NT2/D1 (cell line): ENCODE data around the gene ANKRD13B.

ENCODE experiments used
- DNase-seq: peaks from one replicate; pipeline ENCODE4 v3.0.0-alpha.2; 2011; ENCODE audit warnings: low read depth, low spot score
- H3K27me3 ChIP-seq: 2 replicates; pipeline ENCODE4 v1.6.0; 2011; ENCODE audit warnings: mild to moderate bottlenecking; ENCODE audit not compliant: insufficient read length, insufficient read depth
- H3K36me3 ChIP-seq: 2 replicates; pipeline ENCODE4 v1.6.1; 2011; ENCODE audit warnings: mild to moderate bottlenecking, low read length, mixed read lengths; ENCODE audit not compliant: insufficient read depth, insufficient read length
- H3K4me1 ChIP-seq: 2 replicates; pipeline ENCODE4 v1.5.1; 2011; ENCODE audit not compliant: insufficient read depth, insufficient read length
- H3K4me3 ChIP-seq: 2 replicates; pipeline ENCODE4 v1.5.1; 2011; ENCODE audit warnings: low read depth; ENCODE audit not compliant: insufficient read length
- H3K9ac ChIP-seq: 2 replicates; pipeline ENCODE4 v1.6.0; 2011; ENCODE audit warnings: low read depth; ENCODE audit not compliant: insufficient read length
- H3K9me3 ChIP-seq: 2 replicates; pipeline ENCODE4 v1.5.1; 2011; ENCODE audit warnings: mild to moderate bottlenecking, low read length; ENCODE audit not compliant: insufficient read depth
- SUZ12 ChIP-seq: IDR thresholded peaks from 2 replicates; pipeline ENCODE4 v1.6.1; 2011; ENCODE audit not compliant: insufficient read length, insufficient read depth; ENCODE audit errors: extremely low read depth
- YY1 ChIP-seq: IDR thresholded peaks from 2 replicates; pipeline ENCODE4 v1.6.1; 2011; ENCODE audit not compliant: insufficient read length, insufficient read depth
- ZNF274 ChIP-seq: IDR thresholded peaks from 2 replicates; pipeline ENCODE4 v1.6.1; 2011; ENCODE audit warnings: mild to moderate bottlenecking, low read depth, low read length

Gene ANKRD13B

DNA sequence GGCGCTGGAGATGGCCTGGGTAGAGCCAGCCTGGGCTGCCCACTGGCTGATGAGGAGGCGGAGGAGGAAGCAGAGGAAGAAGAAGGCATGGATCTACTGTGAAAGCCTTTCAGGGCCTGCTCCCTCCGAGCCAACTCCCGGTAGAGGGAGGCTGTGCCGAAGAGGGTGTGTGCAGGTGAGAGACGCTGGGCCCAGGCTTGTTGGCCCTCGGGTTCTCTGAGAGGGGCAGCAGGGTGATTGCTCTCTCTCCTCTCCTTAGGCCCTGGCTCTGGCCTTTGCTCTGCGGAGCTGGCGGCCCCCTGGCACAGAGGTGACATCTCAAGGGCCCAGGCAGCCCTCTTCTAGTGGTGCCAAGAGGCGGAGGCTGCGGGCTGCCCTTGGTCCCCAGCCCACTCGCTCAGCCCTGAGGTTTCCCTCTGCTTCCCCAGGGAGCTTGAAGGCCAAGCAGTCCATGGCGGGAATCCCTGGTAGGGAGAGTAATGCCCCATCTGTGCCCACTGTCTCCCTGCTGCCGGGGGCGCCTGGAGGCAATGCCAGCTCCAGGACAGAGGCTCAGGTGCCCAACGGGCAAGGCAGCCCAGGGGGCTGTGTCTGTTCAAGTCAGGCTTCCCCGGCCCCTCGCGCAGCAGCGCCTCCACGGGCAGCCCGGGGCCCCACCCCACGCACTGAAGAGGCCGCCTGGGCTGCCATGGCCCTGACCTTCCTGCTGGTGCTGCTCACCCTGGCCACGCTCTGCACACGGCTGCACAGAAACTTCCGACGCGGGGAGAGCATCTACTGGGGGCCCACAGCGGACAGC lies 20.9 kb upstream of the ANKRD13B start:
- H3K9ac ChIP-seq = no peak overlapping the region
- no peaks in the 10 kb centered on the region for H3K9me3 ChIP-seq
- H3K27me3 ChIP-seq = no peaks in the 10 kb centered on the region
- peaks cover 2% of the 10 kb centered on the region for H3K4me1 ChIP-seq
- H3K4me3 ChIP-seq = no peak overlapping the region
- DNase-seq = no peak
- H3K36me3 ChIP-seq = peaks cover 51% of the 10 kb centered on the region
- TF ChIP-seq SUZ12 (no peak), ZNF274 (no peak), YY1 (no peak)

DNA sequence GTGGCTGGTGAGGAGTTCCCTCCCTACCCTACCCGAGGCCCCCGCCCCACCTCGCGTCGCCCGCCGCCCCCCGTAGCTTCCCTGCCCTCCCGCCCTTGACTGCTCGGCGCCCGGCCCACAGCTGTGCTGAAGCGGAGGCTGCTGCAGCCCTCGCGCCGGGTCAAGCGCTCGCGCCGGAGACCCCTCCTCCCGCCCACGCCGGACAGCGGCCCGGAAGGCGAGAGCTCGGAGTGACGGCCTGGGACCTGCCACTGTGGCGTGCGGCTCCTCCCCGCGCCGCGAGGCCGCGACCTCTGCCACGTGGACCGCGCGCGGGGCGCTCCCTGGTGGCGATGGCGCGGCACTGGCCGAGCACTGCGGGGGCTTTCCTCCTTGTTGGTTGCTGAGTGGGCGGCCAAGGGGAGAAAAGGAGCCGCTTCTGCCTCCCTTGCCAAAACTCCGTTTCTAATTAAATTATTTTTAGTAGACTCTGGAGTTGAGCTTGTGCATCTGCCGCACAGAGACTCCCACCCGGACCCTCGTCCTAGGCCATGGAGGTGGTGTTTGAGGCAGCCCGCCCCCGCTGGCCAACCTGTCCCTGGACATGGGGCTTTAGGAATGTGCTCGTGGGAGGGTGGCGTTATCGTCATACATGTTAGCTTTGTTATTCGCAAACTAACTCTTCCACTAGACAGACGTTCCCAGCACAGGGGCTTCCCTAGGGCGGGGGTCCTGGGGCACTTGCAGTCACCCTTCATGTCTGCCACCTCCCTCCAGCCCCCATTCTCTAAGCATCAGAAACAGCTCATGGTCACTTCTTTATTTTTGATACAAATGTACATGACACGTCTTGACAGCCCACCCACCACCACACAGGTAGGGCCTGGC lies 20.0 kb upstream of the ANKRD13B start:
- TF ChIP-seq ZNF274 (no peak), YY1 (no peak), SUZ12 (no peak)
- Histone ChIP-seq H3K36me3 (peaks cover 58% of the 10 kb centered on the region), H3K9ac (no peak overlapping the region), H3K4me3 (no peak overlapping the region), H3K27me3 (no peaks in the 10 kb centered on the region), H3K9me3 (no peaks in the 10 kb centered on the region), H3K4me1 (peaks cover 2% of the 10 kb centered on the region)
- DNase-seq = no peak

DNA sequence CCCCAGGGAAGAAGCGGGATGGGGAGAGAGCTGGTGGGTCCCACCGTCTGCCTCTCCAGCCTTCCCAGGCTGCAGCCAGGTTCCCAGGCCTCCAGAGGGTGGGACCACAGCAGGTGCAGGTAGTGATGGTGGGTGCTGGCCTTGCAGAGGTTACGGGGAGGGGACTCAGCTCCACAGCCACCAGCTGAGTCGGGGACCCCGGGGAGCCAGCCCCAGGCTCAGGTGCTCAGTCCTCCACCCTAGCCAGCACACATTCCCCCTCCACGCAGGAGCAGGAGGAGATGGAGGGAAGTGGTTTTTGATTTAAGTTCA lies 19.4 kb upstream of the ANKRD13B start:
- no peaks in the 10 kb centered on the region for H3K27me3 ChIP-seq
- peaks cover 64% of the 10 kb centered on the region for H3K36me3 ChIP-seq
- DNase-seq = no peak
- H3K9ac ChIP-seq = no peak overlapping the region
- peaks cover 4% of the 10 kb centered on the region for H3K4me1 ChIP-seq
- no peak for TF ChIP-seq YY1
- TF ChIP-seq SUZ12 = no peak
- TF ChIP-seq ZNF274 = no peak
- H3K9me3 ChIP-seq = no peaks in the 10 kb centered on the region
- no peak overlapping the region for H3K4me3 ChIP-seq

DNA sequence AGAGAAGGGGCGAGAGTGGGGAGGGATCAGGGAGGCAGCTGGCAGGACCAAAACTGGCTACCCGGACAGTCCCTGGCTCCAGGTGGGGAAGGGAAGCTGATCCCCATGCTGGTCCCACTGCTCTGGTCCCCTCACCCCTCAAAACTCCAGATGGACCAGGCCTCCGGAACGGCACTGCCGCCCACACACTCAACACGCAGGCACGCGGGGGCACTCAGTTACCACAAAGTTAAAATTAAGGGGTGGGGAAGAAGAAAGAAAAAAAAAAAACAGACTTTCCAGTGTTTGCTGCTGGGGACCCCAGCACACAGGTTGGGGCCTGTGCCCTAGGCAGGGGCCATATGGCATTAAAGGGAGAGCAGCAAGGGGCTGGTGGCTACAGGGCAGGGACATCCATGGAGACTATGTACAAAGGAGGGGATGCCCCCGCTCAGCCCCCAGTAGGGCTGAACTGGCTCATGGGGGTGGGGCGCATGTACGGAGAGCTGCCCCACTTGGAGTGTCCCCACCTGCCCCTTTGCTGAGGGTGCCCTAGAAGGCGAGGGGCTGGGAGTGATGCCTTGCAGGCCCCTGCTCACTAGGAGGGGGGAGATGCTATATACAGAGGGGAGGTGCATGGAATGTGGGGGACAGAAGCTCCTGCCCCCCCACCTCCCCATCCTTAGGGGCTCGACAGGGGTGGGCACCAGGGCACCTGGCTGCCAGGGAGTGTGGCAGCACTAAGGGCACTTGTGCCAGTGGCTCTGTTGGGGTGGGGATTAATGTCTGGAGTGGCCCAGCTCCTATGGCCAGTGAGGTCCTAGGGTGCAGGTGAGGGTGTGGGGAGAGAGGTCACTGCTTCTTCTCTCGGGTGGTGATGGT lies 18.8 kb upstream of the ANKRD13B start:
- Histone ChIP-seq H3K36me3 (peaks cover 70% of the 10 kb centered on the region), H3K9me3 (no peaks in the 10 kb centered on the region), H3K27me3 (no peaks in the 10 kb centered on the region), H3K9ac (no peak overlapping the region), H3K4me1 (peaks cover 4% of the 10 kb centered on the region), H3K4me3 (no peak overlapping the region)
- TF ChIP-seq ZNF274 (no peak), YY1 (no peak), SUZ12 (no peak)
- no peak for DNase-seq

DNA sequence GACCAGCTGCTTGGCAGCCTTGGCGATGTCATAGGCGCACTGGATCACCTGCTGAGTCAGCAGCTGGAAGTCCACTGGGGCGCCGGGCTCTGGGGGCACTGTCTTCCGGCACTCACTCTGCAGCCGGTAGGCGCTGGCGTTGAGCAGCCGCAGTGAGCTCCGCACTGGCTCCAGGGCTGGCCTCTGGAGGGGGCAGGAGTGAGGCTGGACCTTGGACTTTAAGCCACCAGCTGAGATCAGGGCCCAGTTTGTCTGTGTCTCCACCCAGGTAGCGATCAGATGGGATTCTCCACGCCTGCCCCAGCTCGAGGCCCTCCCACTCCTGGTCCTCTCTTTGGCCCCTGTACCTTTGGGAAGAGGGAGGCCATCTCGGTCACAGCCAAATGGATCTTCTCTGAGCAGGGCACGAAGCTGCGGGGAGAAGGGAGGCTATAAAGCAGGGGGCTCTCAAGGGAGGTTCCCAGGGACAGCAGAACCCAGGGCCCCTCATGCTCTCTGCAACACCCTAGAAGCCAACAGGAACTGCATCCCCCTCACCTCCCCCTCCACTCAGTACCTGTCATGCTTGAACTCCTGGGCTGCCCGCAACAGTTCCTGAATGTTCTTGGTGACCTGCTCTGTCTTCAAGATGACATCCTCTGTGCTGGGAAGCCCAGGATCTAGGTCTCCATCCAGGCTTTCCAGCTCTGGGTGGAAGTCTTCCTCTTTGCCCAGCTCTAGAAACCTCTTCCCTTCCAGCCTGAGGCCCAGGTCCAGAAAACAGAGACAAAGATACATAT lies 18.0 kb upstream of the ANKRD13B start:
- no peak for DNase-seq
- H3K9ac ChIP-seq = no peak overlapping the region
- peaks cover 77% of the 10 kb centered on the region for H3K36me3 ChIP-seq
- H3K9me3 ChIP-seq = no peaks in the 10 kb centered on the region
- no peak overlapping the region for H3K4me3 ChIP-seq
- H3K27me3 ChIP-seq = no peaks in the 10 kb centered on the region
- peaks cover 4% of the 10 kb centered on the region for H3K4me1 ChIP-seq
- TF ChIP-seq SUZ12 = no peak
- TF ChIP-seq ZNF274 = no peak
- no peak for TF ChIP-seq YY1

DNA sequence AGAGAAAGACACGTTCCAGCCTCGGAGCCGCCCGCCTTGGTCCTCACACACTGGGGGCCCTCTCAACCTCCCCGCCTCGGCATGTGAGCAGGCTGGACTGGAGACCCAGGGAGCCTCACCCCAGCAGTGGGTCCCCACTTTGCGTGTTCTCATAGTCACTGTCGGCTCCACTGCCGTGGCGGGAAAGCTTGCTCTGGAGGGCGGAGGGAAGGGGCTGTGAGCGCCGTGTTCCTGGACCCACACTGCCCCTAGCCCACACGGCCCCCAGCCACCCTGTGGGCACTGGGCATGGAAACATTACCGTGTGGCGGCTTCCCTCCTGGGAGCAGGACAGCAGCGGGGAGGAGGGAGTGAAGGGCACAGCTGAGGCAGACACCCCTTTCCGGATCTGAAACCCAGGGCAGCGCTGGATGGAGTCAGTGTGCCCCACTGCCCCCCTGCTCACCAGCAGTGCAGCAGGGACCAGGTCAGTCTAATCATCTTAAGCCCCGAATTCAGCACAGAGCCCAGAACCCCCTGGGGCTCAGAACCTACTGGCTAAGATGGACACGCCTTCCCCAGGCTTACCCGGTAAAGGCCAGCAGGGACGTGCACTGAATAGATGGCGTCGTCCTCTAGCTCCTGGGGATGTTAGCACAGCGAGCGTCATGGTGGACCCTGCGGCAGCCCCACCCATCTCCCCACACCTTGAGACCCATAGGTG lies 17.3 kb upstream of the ANKRD13B start:
- no peak for TF ChIP-seq YY1
- TF ChIP-seq SUZ12 = no peak
- TF ChIP-seq ZNF274 = no peak
- H3K4me3 ChIP-seq = no peak overlapping the region
- peaks cover 83% of the 10 kb centered on the region for H3K36me3 ChIP-seq
- no peaks in the 10 kb centered on the region for H3K27me3 ChIP-seq
- no peak overlapping the region for H3K9ac ChIP-seq
- H3K9me3 ChIP-seq = no peaks in the 10 kb centered on the region
- H3K4me1 ChIP-seq = peaks cover 4% of the 10 kb centered on the region
- no peak for DNase-seq
